HG03135 (cell line): ENCODE data around the gene LRFN2.

Source experiments
- ATAC-seq: cut with Tn5 transposase; IDR thresholded peaks from one replicate; pipeline ENCODE4 v1.9.1; 2021; ENCODE audit warnings: mild to moderate bottlenecking, moderate library complexity; ENCODE audit not compliant: unreplicated experiment

LRFN2 gene

GRCh38 chr6:40353197-40353966 lies 233.8 kb downstream of the LRFN2 start:
- ATAC-seq = no peak

- no peak for ATAC-seq
Observed at GRCh38 chr6:40352527-40353170, 234.5 kb downstream of the LRFN2 start.

GRCh38 chr6:40352006-40352405 lies 235.2 kb downstream of the LRFN2 start:
- ATAC-seq = no peak

GRCh38 chr6:40350747-40351217 lies 236.4 kb downstream of the LRFN2 start:
- no peak for ATAC-seq

GRCh38 chr6:40349901-40350746 lies 237.0 kb downstream of the LRFN2 start:
- ATAC-seq = no peak

GRCh38 chr6:40349123-40349900 lies 237.9 kb downstream of the LRFN2 start:
- no peak for ATAC-seq

- no peak for ATAC-seq
Observed at GRCh38 chr6:40348591-40348990, 238.6 kb downstream of the LRFN2 start.

- ATAC-seq = no peak
Observed at GRCh38 chr6:40347571-40348011, 239.6 kb downstream of the LRFN2 start.

GRCh38 chr6:40346246-40346645 lies 240.9 kb downstream of the LRFN2 start:
- ATAC-seq = no peak

GRCh38 chr6:40344566-40345167 lies 242.5 kb downstream of the LRFN2 start:
- ATAC-seq = no peak

GRCh38 chr6:40343877-40344565 lies 243.1 kb downstream of the LRFN2 start:
- ATAC-seq = no peak

GRCh38 chr6:40343318-40343876 lies 243.8 kb downstream of the LRFN2 start:
- no peak for ATAC-seq

- no peak for ATAC-seq
Observed at GRCh38 chr6:40342723-40343122, 244.4 kb downstream of the LRFN2 start.

- no peak for ATAC-seq
Observed at GRCh38 chr6:40341726-40342125, 245.4 kb downstream of the LRFN2 start.
